Upper lobe of left lung (tissue), 6 donors: ENCODE results near the gene MTMR4. TPM values are rescaled to one million over a fixed set of nuclear protein-coding genes. Genes with fewer than 3 reads are reported as not detected.

Experiments
- ATAC-seq, 2 donors: fragments of 200-7000 bp; cut with Tn5 transposase; one replicate each; pipeline ENCODE4 v1.9.1; 2022; ENCODE audit warnings: mild to moderate bottlenecking in 2 of 2, moderate library complexity in 2 of 2; ENCODE audit not compliant: low FRiP score in 2 of 2
- DNase-seq, 2 donors: peaks; one replicate each; pipeline ENCODE4 v3.0.0-alpha.2; 2019 to 2020
- H3K27ac ChIP-seq, 4 donors: fragments of 200-600 bp; sonication (generic); one replicate each; pipeline ENCODE4 v1.5.1; 2016 to 2019
- H3K27me3 ChIP-seq, 4 donors: fragments of 200-600 bp; sonication (generic); one replicate each; pipeline ENCODE4 v1.5.1; 2017 to 2019
- H3K36me3 ChIP-seq, 4 donors: fragments of 200-600 bp; sonication (generic); one replicate each; pipeline ENCODE4 v1.5.1; 2016 to 2019
- H3K4me1 ChIP-seq, 4 donors: fragments of 200-600 bp; sonication (generic); one replicate each; pipeline ENCODE4 v1.5.1; 2018 to 2019
- H3K4me3 ChIP-seq, 4 donors: fragments of 200-600 bp; sonication (generic); one replicate each; pipeline ENCODE4 v1.5.1; 2017 to 2019; ENCODE audit warnings: mild to moderate bottlenecking in 2 of 4, moderate library complexity in 1 of 4
- H3K9me3 ChIP-seq, 4 donors: fragments of 200-600 bp; sonication (generic); one replicate each; pipeline ENCODE4 v1.5.1; 2018 to 2019
- CTCF ChIP-seq, 6 experiments: fragments of 450-650 bp in 4 of 6; fragments of 200-600 bp in 2 of 6; sonication (generic) in 2 of 6; IDR thresholded peaks; one replicate each; pipeline ENCODE4 v1.5.1; 2016 to 2019; ENCODE audit warnings: antibody characterized with exemption in 6 of 6
- EP300 ChIP-seq, 4 donors: sonication (generic); formaldehyde crosslinking; IDR thresholded peaks; one replicate each; pipeline ENCODE4 v1.5.1; 2017; ENCODE audit warnings: antibody characterized with exemption in 4 of 4, control low read depth in 2 of 4
- POLR2A ChIP-seq, 4 donors: fragments of 450-650 bp; IDR thresholded peaks; one replicate each; pipeline ENCODE4 v1.5.1; 2016 to 2017; ENCODE audit warnings: antibody characterized with exemption in 4 of 4, mild to moderate bottlenecking in 2 of 4
- POLR2AphosphoS5 ChIP-seq, 2 donors: sonication (generic); formaldehyde crosslinking; IDR thresholded peaks; one replicate each; pipeline ENCODE4 v1.5.1; 2017; ENCODE audit warnings: antibody characterized with exemption in 2 of 2
- WGBS, 2 donors: methylation state at CpG; one replicate each; pipeline ENCODE4 v1.1.5; 2017 to 2018; 5-methylcytosine and 5-hydroxymethylcytosine counted together
- total RNA-seq, 6 donors: library from RNA; depleted of rRNA in 4 of 6; stranded (reverse); fragments of >200 nt in 4 of 6; gene quantifications; one replicate each; pipeline versions ENCODE4 v1.1.0 to v1.2.1, GENCODE V29; 2016 to 2021
- donor health status: DM: no; HTN: no; CAD: no; lungs with moderate emphysema.
- donor health status: DM: no; HTN: yes; CAD: no; lungs with severe emphysema.

Gene MTMR4
- total RNA-seq, 6 donors from 2014 or later: 19.6 to 56.6 (median 34.9) TPM

- no peaks in the 10 kb centered on the region for H3K36me3 ChIP-seq
- H3K27me3 ChIP-seq: no peaks in the 10 kb centered on the region
- H3K27ac ChIP-seq: no peak overlapping the region
- no peak for ATAC-seq
- no peak overlapping the region for H3K4me3 ChIP-seq
- no peaks in the 10 kb centered on the region for H3K4me1 ChIP-seq
- no peak for TF ChIP-seq POLR2A (IDR thresholded peaks at IDR 0.05)
- no peak for TF ChIP-seq EP300 (IDR thresholded peaks at IDR 0.05)
- H3K9me3 ChIP-seq: no peaks in the 10 kb centered on the region
- WGBS, 2 donors: 78 to 100% methylated on average over 1 of the region's 1 CpG
- no peak for DNase-seq
Observed at GRCh38 chr17:58452738-58453137, 61.7 kb downstream of the MTMR4 start.

- TF ChIP-seq CTCF (IDR thresholded peaks at IDR 0.05) (peak; percentile 31 to 78 (median 51)), EP300 (IDR thresholded peaks at IDR 0.05) (no peak)
- ATAC-seq (peak; percentile 85 to 89), DNase-seq (peak in 1 of 2 donors; percentile 73)
- no peaks in the 10 kb centered on the region for H3K4me1 ChIP-seq
- WGBS, 2 donors: 74 to 78% methylated on average over 9 of the region's 9 CpGs
- H3K36me3 ChIP-seq: no peaks in the 10 kb centered on the region
- no peak overlapping the region for H3K27ac ChIP-seq
- no peaks in the 10 kb centered on the region for H3K9me3 ChIP-seq
- no peak overlapping the region for H3K4me3 ChIP-seq
- no peaks in the 10 kb centered on the region for H3K27me3 ChIP-seq
Observed at GRCh38 chr17:58447039-58447975, 67.1 kb downstream of the MTMR4 start.

- H3K27ac ChIP-seq: no peak overlapping the region
- H3K27me3 ChIP-seq: no peaks in the 10 kb centered on the region
- TF ChIP-seq POLR2A (IDR thresholded peaks at IDR 0.05): no peak
- no peak for TF ChIP-seq POLR2AphosphoS5 (IDR thresholded peaks at IDR 0.05)
- no peak for TF ChIP-seq CTCF (IDR thresholded peaks at IDR 0.05)
- no peak for TF ChIP-seq EP300 (IDR thresholded peaks at IDR 0.05)
- 90% methylated on average over 6 of the region's 6 CpGs for WGBS, 2 donors
- no peak for DNase-seq
- H3K4me3 ChIP-seq: no peak overlapping the region
- no peaks in the 10 kb centered on the region for H3K4me1 ChIP-seq
- no peaks in the 10 kb centered on the region for H3K9me3 ChIP-seq
- ATAC-seq: no peak
- H3K36me3 ChIP-seq: no peaks in the 10 kb centered on the region
Observed at GRCh38 chr17:58446086-58446485, 68.4 kb downstream of the MTMR4 start.

Other genes starting within 250 kb of the MTMR4 start
- 1 to 10 TPM in 4 of 6 donors, under 1 TPM in 2; 0.71 to 4.6 (median 1.0) TPM for gene MPO, start 233.7 kb downstream of the MTMR4 start, total RNA-seq
- 10 to 100 TPM; 14.0 to 50.3 (median 24.1) TPM for gene TSPOAP1, start 185.8 kb downstream of the MTMR4 start, total RNA-seq
- gene SUPT4H1, start 162.4 kb downstream of the MTMR4 start, total RNA-seq: 10 to 100 TPM; 22.0 to 80.5 (median 40.4) TPM
- gene RNF43, start 97.1 kb downstream of the MTMR4 start, total RNA-seq: 10 to 100 TPM in 4 of 6 donors, 1 to 10 TPM in 2; 8.5 to 22.0 (median 13.0) TPM
- under 1 TPM in 5 of 6 donors, not detected in 1; 0.07 to 0.39 (median 0.30) TPM for gene HSF5, start 26.2 kb downstream of the MTMR4 start, total RNA-seq
- gene TEX14, start 177.4 kb upstream of the MTMR4 start, total RNA-seq: 1 to 10 TPM in 3 of 6 donors, under 1 TPM in 3; 0.10 to 1.4 (median 0.63) TPM
- 10 to 100 TPM; 10.9 to 21.0 (median 15.9) TPM for gene RAD51C, start 178.0 kb upstream of the MTMR4 start, total RNA-seq
- under 1 TPM; under 0.01 to 0.76 (median 0.18) TPM for gene PPM1E, start 241.2 kb upstream of the MTMR4 start, total RNA-seq